ENCODE measurements around the gene TMEM258. TPM values are rescaled to one million over a fixed set of nuclear protein-coding genes. Genes with fewer than 3 reads are reported as not detected.

Gene TMEM258
- total RNA-seq, 1 experiment from 2014 or later, result 201 TPM

- Histone ChIP-seq H2BK20ac (ENCODE audit: low read depth, low read length, poor library complexity, severe bottlenecking) (no peak overlapping the region), H3K27ac (ENCODE audit: insufficient read length, low read depth, low read length) (no peak overlapping the region), H3K23me2 (ENCODE audit: insufficient read length, low read depth, low read length, poor library complexity, severe bottlenecking) (no peaks in the 10 kb centered on the region), H3K27me3 (ENCODE audit: insufficient read depth, low read length) (no peaks in the 10 kb centered on the region), H4K8ac (replicated peaks; ENCODE audit: insufficient read length, low read depth, low read length) (no peak overlapping the region), H3K4me1 (ENCODE audit: insufficient read depth, low read length) (no peaks in the 10 kb centered on the region), H4K91ac (ENCODE audit: insufficient read length, low read depth, low read length) (no peak overlapping the region), H3K4me2 (ENCODE audit: insufficient read depth, insufficient read length, low read length) (no peak overlapping the region), H3K9me3 (ENCODE audit: control insufficient read depth, low read depth, low read length) (no peaks in the 10 kb centered on the region), H3K23ac (ENCODE audit: insufficient read length, low read depth, low read length) (no peak overlapping the region), H3K79me2 (ENCODE audit: insufficient read depth, low read length) (no peaks in the 10 kb centered on the region), H3T11ph (ENCODE audit: low read length) (no peak overlapping the region), H2BK12ac (ENCODE audit: insufficient read length, low read depth, low read length) (no peak overlapping the region), H2BK5ac (ENCODE audit: insufficient read length, low read length) (no peak overlapping the region), H3K14ac (ENCODE audit: insufficient read depth, low read length) (no peak overlapping the region), H2BK120ac (ENCODE audit: low read depth, low read length, poor library complexity, severe bottlenecking) (no peak overlapping the region), H3K18ac (ENCODE audit: insufficient read length, low read depth, low read length) (no peak overlapping the region), H4K5ac (ENCODE audit: insufficient read length, low read depth, low read length) (no peak overlapping the region), H2AFZ (ENCODE audit: low read length) (no peak overlapping the region), H3K79me1 (ENCODE audit: insufficient read depth, low read depth, low read length, poor library complexity, severe bottlenecking) (no peaks in the 10 kb centered on the region), H3K9ac (ENCODE audit: extremely low read depth, insufficient read length, low read length) (no peak overlapping the region), H2AK5ac (ENCODE audit: insufficient read length, low read length) (no peak overlapping the region), H3K56ac (ENCODE audit: insufficient read length, low read depth, low read length) (no peak overlapping the region), H4K20me1 (ENCODE audit: control insufficient read depth, insufficient read depth, insufficient read length) (no peaks in the 10 kb centered on the region), H2BK15ac (ENCODE audit: low read depth, low read length) (no peak overlapping the region), H3K4ac (ENCODE audit: low read depth, low read length) (no peak overlapping the region)
- Mint-ChIP-seq H3K27ac (no peak overlapping the region), H3K27me3 (ENCODE audit: low read depth) (no peaks in the 10 kb centered on the region; the same call in 1 of the 2 replicates), H3K4me1 (peaks cover 4 to 7% of the 10 kb centered on the region in 2 experiments; a peak in 3 of 4 replicates), H3K9me3 (no peaks in the 10 kb centered on the region; a peak in 1 of 5 replicates), H3K4me3 (no peak overlapping the region), H3K36me3 (ENCODE audit: insufficient read depth in 1 of 3, low read depth in 3 of 3) (peaks cover 8 to 36% (median 15%) of the 10 kb centered on the region in 3 experiments; a peak in 6 of 7 replicates)
- DNase-seq, result no peak
- no peak for TF ChIP-seq CTCF (conservative IDR thresholded peaks at IDR 0.05)
- WGBS (ENCODE audit: extremely low coverage, insufficient read length, low lambda C conversion rate), result no CpG with 5 or more reads among the region's 7 CpGs
Measured at GRCh38 chr11:61739966-61740365, 52.4 kb downstream of the TMEM258 start.
